ENCODE results near the gene IVNS1ABP. TPM values are rescaled to one million over a fixed set of nuclear protein-coding genes. Genes with fewer than 3 reads are reported as not detected.

Gene IVNS1ABP
- total and polyA plus RNA-seq, 10 of the 15 experiments (the other 5 are each of a cell fraction or from before 2014, with no cell fraction given): 19.2 to 154 (median 43.9) TPM

DNA sequence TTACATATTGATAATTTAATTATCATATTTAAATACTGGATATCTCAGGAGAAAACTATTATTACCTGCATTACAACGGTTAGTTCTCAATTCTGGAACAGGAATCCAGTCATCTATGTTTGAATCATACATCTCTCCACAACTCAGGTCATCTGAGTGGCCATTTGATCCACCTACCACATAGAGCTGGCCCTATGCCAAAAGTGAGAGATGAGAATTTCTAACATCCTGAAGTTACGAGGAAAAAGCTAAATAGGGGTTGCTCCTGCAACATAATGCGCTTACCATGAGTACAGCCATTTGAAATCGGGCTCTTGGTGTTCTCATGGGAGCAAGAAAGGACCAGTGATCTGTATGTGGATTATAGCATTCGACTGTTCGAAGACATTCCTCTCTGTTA lies 16.9 kb downstream of the IVNS1ABP start (continued):
- TF ChIP-seq ETV6 (conservative IDR thresholded peaks at IDR 0.05 in 1 of 2, IDR thresholded peaks at IDR 0.05 in 1 of 2; ENCODE audit: borderline replicate concordance in 1 of 2, low read depth in 1 of 2): no peak
- no peak for TF ChIP-seq CBFB (IDR thresholded peaks at IDR 0.05; ENCODE audit: low read depth)

DNA sequence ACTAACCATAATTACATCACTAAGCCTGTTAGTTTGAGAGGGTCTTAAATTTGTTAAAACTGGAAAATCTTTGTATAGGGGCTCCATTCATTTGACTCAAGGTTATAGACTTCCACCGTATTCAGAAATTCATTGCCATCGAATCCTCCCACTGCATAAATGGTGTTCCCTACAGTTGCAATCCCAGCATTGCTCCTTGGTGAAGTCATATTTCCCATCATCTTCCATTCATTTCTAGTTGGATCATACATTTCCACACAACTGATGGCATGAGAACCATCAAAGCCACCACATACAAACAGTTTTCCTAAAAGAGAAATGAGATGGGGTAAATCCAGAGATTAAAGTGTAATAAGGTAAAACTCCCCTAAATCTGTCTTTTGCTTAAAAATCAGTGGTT lies 19.1 kb downstream of the IVNS1ABP start:
- ChIA-PET SMC1A (ENCODE audit: uncharacterized antibody, unreplicated experiment) (interaction anchor here (1.8 kb wide), 1 partner anchor 298 kb away, joined by 6 read pairs; no protein-coding TSS in a partner anchor), POLR2A (interaction anchor here (0.6 kb wide), 1 partner anchor 20 kb away, joined by 4 read pairs; no protein-coding TSS in a partner anchor), RAD21 (ENCODE audit: unreplicated experiment) (interaction anchor here (1.4 kb wide), 1 partner anchor 58 kb away, joined by 5 read pairs; no protein-coding TSS in a partner anchor), CTCF (interaction anchor here (1.0 kb wide), 1 partner anchor 10 kb away, joined by 3 read pairs; no protein-coding TSS in a partner anchor)
- H3K27me3 ChIP-seq (replicated peaks in 1 of 2; ENCODE audit: control insufficient read depth in 2 of 2, insufficient read depth in 2 of 2, low read length in 1 of 2): no peaks in the 10 kb centered on the region
- 100% methylated on average over 2 of the region's 2 CpGs for WGBS (ENCODE audit: insufficient coverage, insufficient replicate concordance, low lambda C conversion rate, missing lambda C conversion rate)
- no peaks in the 10 kb centered on the region for H4K20me1 ChIP-seq (ENCODE audit: control insufficient read depth, insufficient read depth)
- H3K4me3 ChIP-seq: no peak overlapping the region
- H2AFZ ChIP-seq (ENCODE audit: control insufficient read depth, low read depth, low read length): no peak overlapping the region
- no peak for FAIRE-seq
- intact Hi-C loops (cut with micrococcal nuclease; ENCODE audit: unreplicated experiment) (no loop called here), in situ Hi-C loops (cut with MboI) (no loop called here)
- no peak for ATAC-seq
- no peaks in the 10 kb centered on the region for H3K79me2 ChIP-seq (ENCODE audit: control insufficient read depth, insufficient read depth, low read length)
- no peak overlapping the region for H3K4me2 ChIP-seq (ENCODE audit: control insufficient read depth, insufficient read depth)
- BruUV-seq (replicated peaks): no TSS peak
- no peak for DNase-seq (ENCODE audit: low read depth, low spot score)
- peaks cover 8 to 39% of the 10 kb centered on the region in 2 experiments for H3K36me3 ChIP-seq (ENCODE audit: control insufficient read depth in 2 of 2, insufficient read depth in 2 of 2, low read length in 1 of 2)
- H3K4me1 ChIP-seq (ENCODE audit: control insufficient read depth, insufficient read depth, low read length): no peaks in the 10 kb centered on the region
- H3K9me3 ChIP-seq (replicated peaks; ENCODE audit: control insufficient read depth, insufficient read depth, low read length): no peaks in the 10 kb centered on the region
- no peak overlapping the region for H3K27ac ChIP-seq (ENCODE audit: control insufficient read depth, insufficient read depth)
- H3K9ac ChIP-seq (ENCODE audit: control insufficient read depth, insufficient read depth, low read length): no peak overlapping the region
- TF ChIP-seq, protein P1, sequence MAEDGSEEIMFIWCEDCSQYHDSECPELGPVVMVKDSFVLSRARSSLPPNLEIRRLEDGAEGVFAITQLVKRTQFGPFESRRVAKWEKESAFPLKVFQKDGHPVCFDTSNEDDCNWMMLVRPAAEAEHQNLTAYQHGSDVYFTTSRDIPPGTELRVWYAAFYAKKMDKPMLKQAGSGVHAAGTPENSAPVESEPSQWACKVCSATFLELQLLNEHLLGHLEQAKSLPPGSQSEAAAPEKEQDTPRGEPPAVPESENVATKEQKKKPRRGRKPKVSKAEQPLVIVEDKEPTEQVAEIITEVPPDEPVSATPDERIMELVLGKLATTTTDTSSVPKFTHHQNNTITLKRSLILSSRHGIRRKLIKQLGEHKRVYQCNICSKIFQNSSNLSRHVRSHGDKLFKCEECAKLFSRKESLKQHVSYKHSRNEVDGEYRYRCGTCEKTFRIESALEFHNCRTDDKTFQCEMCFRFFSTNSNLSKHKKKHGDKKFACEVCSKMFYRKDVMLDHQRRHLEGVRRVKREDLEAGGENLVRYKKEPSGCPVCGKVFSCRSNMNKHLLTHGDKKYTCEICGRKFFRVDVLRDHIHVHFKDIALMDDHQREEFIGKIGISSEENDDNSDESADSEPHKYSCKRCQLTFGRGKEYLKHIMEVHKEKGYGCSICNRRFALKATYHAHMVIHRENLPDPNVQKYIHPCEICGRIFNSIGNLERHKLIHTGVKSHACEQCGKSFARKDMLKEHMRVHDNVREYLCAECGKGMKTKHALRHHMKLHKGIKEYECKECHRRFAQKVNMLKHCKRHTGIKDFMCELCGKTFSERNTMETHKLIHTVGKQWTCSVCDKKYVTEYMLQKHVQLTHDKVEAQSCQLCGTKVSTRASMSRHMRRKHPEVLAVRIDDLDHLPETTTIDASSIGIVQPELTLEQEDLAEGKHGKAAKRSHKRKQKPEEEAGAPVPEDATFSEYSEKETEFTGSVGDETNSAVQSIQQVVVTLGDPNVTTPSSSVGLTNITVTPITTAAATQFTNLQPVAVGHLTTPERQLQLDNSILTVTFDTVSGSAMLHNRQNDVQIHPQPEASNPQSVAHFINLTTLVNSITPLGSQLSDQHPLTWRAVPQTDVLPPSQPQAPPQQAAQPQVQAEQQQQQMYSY (CRISPR knock-in tag; IDR thresholded peaks at IDR 0.05): no peak
- TF ChIP-seq ASH2L (IDR thresholded peaks at IDR 0.05; ENCODE audit: borderline replicate concordance, low read depth) (no peak), SMC3 (IDR thresholded peaks at IDR 0.05; ENCODE audit: borderline replicate concordance, low read length) (no peak), CHD4 (IDR thresholded peaks at IDR 0.05) (no peak), IKZF2 (IDR thresholded peaks at IDR 0.05) (no peak), RAD51 (IDR thresholded peaks at IDR 0.05) (no peak), SIN3A (IDR thresholded peaks at IDR 0.05; ENCODE audit: low read depth, low read length) (no peak), CHD1 (IDR thresholded peaks at IDR 0.05; ENCODE audit: low read depth, low read length) (no peak), TBL1XR1 (IDR thresholded peaks at IDR 0.05; ENCODE audit: low read depth, low read length) (no peak)
- TF ChIP-seq, protein P2, sequence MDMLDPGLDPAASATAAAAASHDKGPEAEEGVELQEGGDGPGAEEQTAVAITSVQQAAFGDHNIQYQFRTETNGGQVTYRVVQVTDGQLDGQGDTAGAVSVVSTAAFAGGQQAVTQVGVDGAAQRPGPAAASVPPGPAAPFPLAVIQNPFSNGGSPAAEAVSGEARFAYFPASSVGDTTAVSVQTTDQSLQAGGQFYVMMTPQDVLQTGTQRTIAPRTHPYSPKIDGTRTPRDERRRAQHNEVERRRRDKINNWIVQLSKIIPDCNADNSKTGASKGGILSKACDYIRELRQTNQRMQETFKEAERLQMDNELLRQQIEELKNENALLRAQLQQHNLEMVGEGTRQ (IDR thresholded peaks at IDR 0.05; ENCODE audit: borderline replicate concordance, low read depth, low read length): no peak
- TF ChIP-seq, protein P3, sequence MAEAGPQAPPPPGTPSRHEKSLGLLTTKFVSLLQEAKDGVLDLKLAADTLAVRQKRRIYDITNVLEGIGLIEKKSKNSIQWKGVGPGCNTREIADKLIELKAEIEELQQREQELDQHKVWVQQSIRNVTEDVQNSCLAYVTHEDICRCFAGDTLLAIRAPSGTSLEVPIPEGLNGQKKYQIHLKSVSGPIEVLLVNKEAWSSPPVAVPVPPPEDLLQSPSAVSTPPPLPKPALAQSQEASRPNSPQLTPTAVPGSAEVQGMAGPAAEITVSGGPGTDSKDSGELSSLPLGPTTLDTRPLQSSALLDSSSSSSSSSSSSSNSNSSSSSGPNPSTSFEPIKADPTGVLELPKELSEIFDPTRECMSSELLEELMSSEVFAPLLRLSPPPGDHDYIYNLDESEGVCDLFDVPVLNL (IDR thresholded peaks at IDR 0.05; ENCODE audit: low read depth, low read length): no peak
- TF ChIP-seq, protein P4, sequence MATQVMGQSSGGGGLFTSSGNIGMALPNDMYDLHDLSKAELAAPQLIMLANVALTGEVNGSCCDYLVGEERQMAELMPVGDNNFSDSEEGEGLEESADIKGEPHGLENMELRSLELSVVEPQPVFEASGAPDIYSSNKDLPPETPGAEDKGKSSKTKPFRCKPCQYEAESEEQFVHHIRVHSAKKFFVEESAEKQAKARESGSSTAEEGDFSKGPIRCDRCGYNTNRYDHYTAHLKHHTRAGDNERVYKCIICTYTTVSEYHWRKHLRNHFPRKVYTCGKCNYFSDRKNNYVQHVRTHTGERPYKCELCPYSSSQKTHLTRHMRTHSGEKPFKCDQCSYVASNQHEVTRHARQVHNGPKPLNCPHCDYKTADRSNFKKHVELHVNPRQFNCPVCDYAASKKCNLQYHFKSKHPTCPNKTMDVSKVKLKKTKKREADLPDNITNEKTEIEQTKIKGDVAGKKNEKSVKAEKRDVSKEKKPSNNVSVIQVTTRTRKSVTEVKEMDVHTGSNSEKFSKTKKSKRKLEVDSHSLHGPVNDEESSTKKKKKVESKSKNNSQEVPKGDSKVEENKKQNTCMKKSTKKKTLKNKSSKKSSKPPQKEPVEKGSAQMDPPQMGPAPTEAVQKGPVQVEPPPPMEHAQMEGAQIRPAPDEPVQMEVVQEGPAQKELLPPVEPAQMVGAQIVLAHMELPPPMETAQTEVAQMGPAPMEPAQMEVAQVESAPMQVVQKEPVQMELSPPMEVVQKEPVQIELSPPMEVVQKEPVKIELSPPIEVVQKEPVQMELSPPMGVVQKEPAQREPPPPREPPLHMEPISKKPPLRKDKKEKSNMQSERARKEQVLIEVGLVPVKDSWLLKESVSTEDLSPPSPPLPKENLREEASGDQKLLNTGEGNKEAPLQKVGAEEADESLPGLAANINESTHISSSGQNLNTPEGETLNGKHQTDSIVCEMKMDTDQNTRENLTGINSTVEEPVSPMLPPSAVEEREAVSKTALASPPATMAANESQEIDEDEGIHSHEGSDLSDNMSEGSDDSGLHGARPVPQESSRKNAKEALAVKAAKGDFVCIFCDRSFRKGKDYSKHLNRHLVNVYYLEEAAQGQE (IDR thresholded peaks at IDR 0.05; ENCODE audit: low read depth, low read length): no peak

Data from GM12878 (cell line).